PC-3 (cell line): ENCODE data around the gene DNPEP. TPM values are rescaled to one million over a fixed set of nuclear protein-coding genes. Genes with fewer than 3 reads are reported as not detected.

Experiments
- ATAC-seq: fragments of 200-7000 bp; cut with Tn5 transposase; 2 replicates; pipeline ENCODE4 v1.9.1; 2020; ENCODE audit warnings: mild to moderate bottlenecking, moderate library complexity
- BruUV-seq: library from RNA; stranded (reverse); fragments of 400-500 nt; replicated peaks from 2 replicates; lab custom pipeline; 2021; lab: Mats Ljungman, UMichigan
- CTCF ChIA-PET: fragments of 300-600 bp; sonication (Branson Sonifier 250); formaldehyde crosslinking; loops from one replicate; lab custom pipeline; 2022; ENCODE audit warnings: antibody characterized with exemption; lab: Charles Lee
- POLR2A ChIA-PET: fragments of 300-600 bp; sonication (Branson Sonifier 250); formaldehyde crosslinking; loops from one replicate; lab custom pipeline; 2022; ENCODE audit warnings: antibody characterized with exemption; ENCODE audit not compliant: unreplicated experiment; lab: Charles Lee
- DNase-seq: peaks from one replicate; pipeline ENCODE4 v3.0.0-alpha.2; 2015
- H2AFZ ChIP-seq: fragments of 300-600 bp; sonication (generic); 2 replicates; pipeline ENCODE4 v1.6.0; 2016; ENCODE audit warnings: antibody characterized with exemption, low read length
- H3F3A ChIP-seq: fragments of 300-600 bp; sonication (generic); one replicate; pipeline ENCODE4 v1.6.0; 2017; ENCODE audit warnings: antibody characterized with exemption, low read length, control low read depth, mild to moderate bottlenecking; ENCODE audit not compliant: unreplicated experiment
- H3K27ac ChIP-seq: fragments of 300-600 bp; sonication (generic); 2 replicates; pipeline ENCODE4 v1.5.1; 2016; ENCODE audit warnings: mild to moderate bottlenecking, low read length
- H3K27me3 ChIP-seq: fragments of 300-600 bp; sonication (generic); 2 replicates; pipeline ENCODE4 v1.6.1; 2016; ENCODE audit warnings: low read length, mixed read lengths
- H3K36me3 ChIP-seq: fragments of 300-600 bp; sonication (generic); 2 replicates; pipeline ENCODE4 v1.6.1; 2016; ENCODE audit warnings: low read depth, mixed run types, low read length, mixed read lengths
- H3K4me1 ChIP-seq: fragments of 300-600 bp; sonication (generic); 2 replicates; pipeline ENCODE4 v1.5.1; 2016; ENCODE audit warnings: low read length; ENCODE audit not compliant: insufficient read depth
- H3K4me2 ChIP-seq: fragments of 300-600 bp; sonication (generic); 2 replicates; pipeline ENCODE4 v1.6.0; 2016; ENCODE audit warnings: low read length
- H3K4me3 ChIP-seq: fragments of 300-600 bp; sonication (generic); 2 replicates; pipeline ENCODE4 v1.5.1; 2016; ENCODE audit warnings: mild to moderate bottlenecking, low read length, mixed read lengths
- H3K79me2 ChIP-seq: fragments of 300-600 bp; sonication (generic); 2 replicates; pipeline ENCODE4 v1.6.1; 2017; ENCODE audit warnings: low read length, mixed read lengths
- H3K9ac ChIP-seq: fragments of 300-600 bp; sonication (generic); 2 replicates; pipeline ENCODE4 v1.6.0; 2016; ENCODE audit warnings: mild to moderate bottlenecking, low read length
- H3K9me2 ChIP-seq: fragments of 300-600 bp; sonication (generic); replicated peaks from 2 replicates; pipeline ENCODE4 v1.6.1; 2016; ENCODE audit warnings: mixed run types, low read length, mixed read lengths
- H3K9me3 ChIP-seq: fragments of 300-600 bp; sonication (generic); 2 replicates; pipeline ENCODE4 v1.6.1; 2016; ENCODE audit warnings: low read length, mixed read lengths
- H4K20me1 ChIP-seq: fragments of 300-600 bp; sonication (generic); 2 replicates; pipeline ENCODE4 v1.6.1; 2016; ENCODE audit warnings: low read length, mixed read lengths
- CTCF ChIP-seq: fragments of 300-600 bp; sonication (generic); conservative IDR thresholded peaks from 2 replicates; pipeline ENCODE4 v1.5.1; 2017; ENCODE audit warnings: antibody characterized with exemption, low read depth, mild to moderate bottlenecking, low read length
- EZH2 ChIP-seq: fragments of 300-600 bp; sonication (generic); IDR thresholded peaks from one replicate; pipeline ENCODE4 v1.6.1; 2017; ENCODE audit warnings: antibody characterized with exemption, mild to moderate bottlenecking, low read length; ENCODE audit not compliant: unreplicated experiment
- EZH2phosphoT487 ChIP-seq: fragments of 300-600 bp; sonication (generic); IDR thresholded peaks from 2 replicates; pipeline ENCODE4 v1.6.1; 2018; ENCODE audit warnings: mild to moderate bottlenecking, antibody characterized with exemption, low read length, borderline replicate concordance
- intact Hi-C: fragments of 100-400 bp; cut with micrococcal nuclease; formaldehyde crosslinking; loops from 2 replicates; pipeline ENCODE4 v1.9.0; 2023
- total RNA-seq: library from RNA; depleted of rRNA; stranded (reverse); fragments of >200 nt; gene quantifications from 2 replicates; pipeline ENCODE4 v1.2.3, GENCODE V29; 2014

DNPEP gene
- total RNA-seq, 1 experiment from 2014 or later, result 114 TPM

- Histone ChIP-seq H3K9me3 (no peaks in the 10 kb centered on the region), H3K9me2 (no peaks in the 10 kb centered on the region), H3K4me1 (no peaks in the 10 kb centered on the region), H3K9ac (no peak overlapping the region), H3K27ac (no peak overlapping the region), H3F3A (no peaks in the 10 kb centered on the region), H3K4me3 (no peak overlapping the region), H3K79me2 (no peaks in the 10 kb centered on the region), H3K4me2 (no peak overlapping the region), H4K20me1 (no peaks in the 10 kb centered on the region), H3K27me3 (no peaks in the 10 kb centered on the region), H3K36me3 (no peaks in the 10 kb centered on the region), H2AFZ (no peak overlapping the region)
- CTCF ChIA-PET, result no interaction called here
- intact Hi-C loops, result no loop called here
- POLR2A ChIA-PET, result no interaction called here
- DNase-seq, result no peak
- TF ChIP-seq CTCF (no peak), EZH2 (no peak), EZH2phosphoT487 (no peak)
- ATAC-seq, result no peak
- BruUV-seq, result no TSS peak
These were observed 38.3 kb upstream of the DNPEP start for GRCh38 chr2:219426068-219426443.

- H3K36me3 ChIP-seq, result no peaks in the 10 kb centered on the region
- H3K4me1 ChIP-seq, result no peaks in the 10 kb centered on the region
- POLR2A ChIA-PET, result no interaction called here
- CTCF ChIA-PET, result no interaction called here
- no peak for TF ChIP-seq EZH2phosphoT487
- TF ChIP-seq EZH2, result no peak
- H3K79me2 ChIP-seq, result no peaks in the 10 kb centered on the region
- H3F3A ChIP-seq, result no peaks in the 10 kb centered on the region
- H3K9me2 ChIP-seq, result no peaks in the 10 kb centered on the region
- H4K20me1 ChIP-seq, result no peaks in the 10 kb centered on the region
- no peak overlapping the region for H3K9ac ChIP-seq
- H2AFZ ChIP-seq, result no peak overlapping the region
- H3K4me2 ChIP-seq, result no peak overlapping the region
- ATAC-seq (no peak), DNase-seq (no peak)
- no peak overlapping the region for H3K27ac ChIP-seq
- no TSS peak for BruUV-seq
- H3K4me3 ChIP-seq, result no peak overlapping the region
- H3K27me3 ChIP-seq, result no peaks in the 10 kb centered on the region
- no peaks in the 10 kb centered on the region for H3K9me3 ChIP-seq
- intact Hi-C loops, result no loop called here
These were observed 37.7 kb upstream of the DNPEP start for GRCh38 chr2:219425238-219426067.

GRCh38 chr2:219423652-219424377 lies 36.1 kb upstream of the DNPEP start:
- Histone ChIP-seq H3K36me3 (no peaks in the 10 kb centered on the region), H3K9ac (no peak overlapping the region), H4K20me1 (no peaks in the 10 kb centered on the region), H2AFZ (no peak overlapping the region), H3F3A (no peaks in the 10 kb centered on the region), H3K4me3 (no peak overlapping the region), H3K4me2 (no peak overlapping the region), H3K9me2 (no peaks in the 10 kb centered on the region), H3K4me1 (no peaks in the 10 kb centered on the region), H3K9me3 (no peaks in the 10 kb centered on the region), H3K27me3 (no peaks in the 10 kb centered on the region), H3K79me2 (no peaks in the 10 kb centered on the region), H3K27ac (no peak overlapping the region)
- TF ChIP-seq CTCF (no peak), EZH2phosphoT487 (no peak), EZH2 (no peak)
- BruUV-seq, result no TSS peak
- intact Hi-C loops, result no loop called here
- ChIA-PET POLR2A (no interaction called here), CTCF (no interaction called here)
- DNase-seq, result no peak
- no peak for ATAC-seq
